Hepatocyte (in vitro differentiated cells): ENCODE results near the gene GPR55.

Experiments
- CTCF ChIP-seq: fragments of 200-600 bp; sonication (generic); IDR thresholded peaks from 2 replicates; pipeline ENCODE4 v1.5.1; 2016; ENCODE audit warnings: antibody characterized with exemption, mild to moderate bottlenecking; ENCODE audit not compliant: poor library complexity
- EZH2 ChIP-seq: fragments of 200-600 bp; sonication (generic); IDR thresholded peaks from 2 replicates; pipeline ENCODE4 v1.6.1; 2016; ENCODE audit warnings: antibody characterized with exemption, mild to moderate bottlenecking, borderline replicate concordance

DNA sequence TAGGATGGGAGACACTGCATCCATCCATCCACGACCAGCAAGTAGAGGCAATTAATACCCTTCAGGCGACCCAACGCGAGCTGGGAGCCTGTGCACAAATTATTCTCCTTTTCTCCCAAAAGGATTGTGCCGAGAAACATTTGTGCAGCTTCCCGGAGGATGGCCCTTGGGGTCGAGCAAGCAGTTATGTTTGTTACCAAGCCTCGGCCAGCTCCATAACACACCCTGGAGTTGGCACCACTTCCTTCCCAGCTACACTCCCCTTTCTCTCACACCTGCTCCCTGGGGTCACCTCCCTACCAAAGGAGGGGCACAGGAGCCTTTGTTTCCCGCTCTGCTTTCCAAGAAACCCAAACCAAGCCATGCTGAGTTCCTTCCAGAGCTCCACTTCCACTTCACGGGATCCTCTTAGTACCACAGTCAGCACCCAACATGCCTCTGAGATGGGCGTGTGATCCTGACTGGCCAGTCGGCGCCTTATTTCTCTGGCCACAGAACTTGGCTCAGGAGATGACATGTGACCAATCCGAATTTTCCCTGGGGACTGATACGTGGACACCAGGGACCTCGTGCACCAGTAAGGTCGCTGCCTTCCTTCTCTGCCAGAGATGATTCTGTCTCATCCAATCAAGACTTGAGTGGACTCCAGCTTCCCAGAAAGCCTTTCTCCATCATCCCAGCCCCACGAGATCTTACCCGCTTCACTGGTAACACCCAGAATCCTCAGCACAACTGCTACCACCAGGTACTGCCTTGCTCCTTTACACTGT, 28.5 kb downstream of the GPR55 start:
- TF ChIP-seq CTCF (no peak), EZH2 (no peak)
